Gastroesophageal sphincter (tissue), 4 donors: Measurements from ENCODE around the gene TTL. TPM values are rescaled to one million over a fixed set of nuclear protein-coding genes. Genes with fewer than 3 reads are reported as not detected.

Experiments used
- ATAC-seq: fragments of 150-250 bp; one replicate; pipeline ENCODE4 v1.9.1; 2016; ENCODE audit warnings: mild to moderate bottlenecking, moderate library complexity
- H3K27ac ChIP-seq, 4 donors: fragments of 200-600 bp; sonication (generic) in 3 of 4; 1 replicate in 3 of 4; 2 replicates in 1 of 4; pipeline ENCODE4 v1.5.1; 2016 to 2019
- H3K27me3 ChIP-seq: fragments of 200-600 bp; sonication (generic); one replicate; pipeline ENCODE4 v1.5.1; 2019
- H3K36me3 ChIP-seq, 2 donors: fragments of 200-600 bp; sonication (generic); one replicate each; pipeline ENCODE4 v1.5.1; 2019; ENCODE audit warnings: control low read depth in 1 of 2
- H3K4me1 ChIP-seq, 3 donors: fragments of 200-600 bp; sonication (generic); 1 replicate in 2 of 3; 2 replicates in 1 of 3; pipeline ENCODE4 v1.5.1; 2016 to 2019; ENCODE audit warnings: control low read depth in 2 of 3
- H3K4me3 ChIP-seq, 2 donors: fragments of 200-600 bp; sonication (generic); one replicate each; pipeline ENCODE4 v1.5.1; 2019; ENCODE audit warnings: mild to moderate bottlenecking in 1 of 2, moderate library complexity in 1 of 2
- H3K9me3 ChIP-seq, 3 donors: fragments of 200-600 bp; sonication (generic); one replicate each; pipeline ENCODE4 v1.5.1; 2017 to 2019; ENCODE audit warnings: control low read depth in 2 of 3
- EP300 ChIP-seq: sonication (generic); formaldehyde crosslinking; IDR thresholded peaks from one replicate; pipeline ENCODE4 v1.6.1; 2017; ENCODE audit warnings: antibody characterized with exemption, mild to moderate bottlenecking
- POLR2A ChIP-seq, 2 donors: fragments of 450-650 bp; IDR thresholded peaks; one replicate each; pipeline ENCODE4 v1.6.1; 2017; ENCODE audit warnings: antibody characterized with exemption in 2 of 2, mild to moderate bottlenecking in 2 of 2, moderate library complexity in 1 of 2
- POLR2AphosphoS5 ChIP-seq: sonication (generic); formaldehyde crosslinking; IDR thresholded peaks from one replicate; pipeline ENCODE4 v1.6.1; 2017; ENCODE audit warnings: antibody characterized with exemption
- WGBS, 2 donors: methylation state at CpG; one replicate each; pipeline ENCODE4 v1.1.5; 2018; ENCODE audit warnings: low coverage in 1 of 2; 5-methylcytosine and 5-hydroxymethylcytosine counted together
- total RNA-seq, 4 donors: library from RNA; depleted of rRNA; stranded (reverse); fragments of >200 nt; gene quantifications; one replicate each; pipeline ENCODE4 v1.1.0, GENCODE V29; 2016
- TF ChIP-seq, protein P1 (sequence below), 4 experiments: fragments of 200-600 bp in 2 of 4; fragments of 450-650 bp in 2 of 4; sonication (generic) in 1 of 4; IDR thresholded peaks; one replicate each; pipeline ENCODE4 v1.5.1; 2017 to 2019; ENCODE audit warnings: antibody characterized with exemption in 4 of 4, mild to moderate bottlenecking in 2 of 4, moderate library complexity in 2 of 4

The TTL gene
- total RNA-seq, 4 donors from 2014 or later = 19.3 to 33.8 (median 24.9) TPM

DNA sequence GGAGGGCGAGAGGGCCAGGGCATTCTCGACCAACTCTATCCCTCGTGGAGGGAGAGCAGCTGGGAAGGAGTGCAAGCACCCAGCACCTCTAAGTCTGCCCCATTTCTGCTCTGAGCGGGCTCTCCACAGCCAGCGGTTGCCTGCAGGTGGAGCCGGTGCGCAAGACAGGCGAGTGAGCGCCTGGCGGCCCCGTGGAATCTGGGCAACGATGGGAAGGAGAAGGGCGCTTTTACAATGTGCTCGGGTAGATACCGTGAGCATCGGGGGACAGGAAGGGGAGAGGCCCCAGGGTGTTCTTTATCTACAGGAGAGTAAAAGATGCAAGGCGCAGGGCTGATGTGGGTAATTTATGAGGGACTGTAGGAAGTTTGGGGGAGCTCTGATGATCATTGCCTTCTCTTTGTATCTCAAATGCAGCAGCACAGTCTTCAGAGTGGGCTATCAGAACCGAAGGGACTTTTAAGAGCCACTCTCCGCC, 867 bp upstream of the TTL start:
- H3K9me3 ChIP-seq = no peaks in the 10 kb centered on the region
- peak overlapping the region; percentile 44 to 68 for H3K4me3 ChIP-seq
- peaks cover 0 to 33% (median 18%) of the 10 kb centered on the region in 3 donors for H3K4me1 ChIP-seq
- H3K27ac ChIP-seq = peak overlapping the region; percentile 3 to 95 (median 87)
- WGBS, 2 donors = 0% methylated on average over 2 to 5 of the region's 19 CpGs
- no peaks in the 10 kb centered on the region for H3K27me3 ChIP-seq
- peak; percentile 82 for ATAC-seq
- TF ChIP-seq, protein P1, sequence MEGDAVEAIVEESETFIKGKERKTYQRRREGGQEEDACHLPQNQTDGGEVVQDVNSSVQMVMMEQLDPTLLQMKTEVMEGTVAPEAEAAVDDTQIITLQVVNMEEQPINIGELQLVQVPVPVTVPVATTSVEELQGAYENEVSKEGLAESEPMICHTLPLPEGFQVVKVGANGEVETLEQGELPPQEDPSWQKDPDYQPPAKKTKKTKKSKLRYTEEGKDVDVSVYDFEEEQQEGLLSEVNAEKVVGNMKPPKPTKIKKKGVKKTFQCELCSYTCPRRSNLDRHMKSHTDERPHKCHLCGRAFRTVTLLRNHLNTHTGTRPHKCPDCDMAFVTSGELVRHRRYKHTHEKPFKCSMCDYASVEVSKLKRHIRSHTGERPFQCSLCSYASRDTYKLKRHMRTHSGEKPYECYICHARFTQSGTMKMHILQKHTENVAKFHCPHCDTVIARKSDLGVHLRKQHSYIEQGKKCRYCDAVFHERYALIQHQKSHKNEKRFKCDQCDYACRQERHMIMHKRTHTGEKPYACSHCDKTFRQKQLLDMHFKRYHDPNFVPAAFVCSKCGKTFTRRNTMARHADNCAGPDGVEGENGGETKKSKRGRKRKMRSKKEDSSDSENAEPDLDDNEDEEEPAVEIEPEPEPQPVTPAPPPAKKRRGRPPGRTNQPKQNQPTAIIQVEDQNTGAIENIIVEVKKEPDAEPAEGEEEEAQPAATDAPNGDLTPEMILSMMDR (IDR thresholded peaks at IDR 0.05) = peak; percentile 68 to 90 (median 74)
- TF ChIP-seq POLR2AphosphoS5 (no peak), EP300 (no peak)
- H3K36me3 ChIP-seq = peaks cover 0 to 2% of the 10 kb centered on the region in 2 donors

DNA sequence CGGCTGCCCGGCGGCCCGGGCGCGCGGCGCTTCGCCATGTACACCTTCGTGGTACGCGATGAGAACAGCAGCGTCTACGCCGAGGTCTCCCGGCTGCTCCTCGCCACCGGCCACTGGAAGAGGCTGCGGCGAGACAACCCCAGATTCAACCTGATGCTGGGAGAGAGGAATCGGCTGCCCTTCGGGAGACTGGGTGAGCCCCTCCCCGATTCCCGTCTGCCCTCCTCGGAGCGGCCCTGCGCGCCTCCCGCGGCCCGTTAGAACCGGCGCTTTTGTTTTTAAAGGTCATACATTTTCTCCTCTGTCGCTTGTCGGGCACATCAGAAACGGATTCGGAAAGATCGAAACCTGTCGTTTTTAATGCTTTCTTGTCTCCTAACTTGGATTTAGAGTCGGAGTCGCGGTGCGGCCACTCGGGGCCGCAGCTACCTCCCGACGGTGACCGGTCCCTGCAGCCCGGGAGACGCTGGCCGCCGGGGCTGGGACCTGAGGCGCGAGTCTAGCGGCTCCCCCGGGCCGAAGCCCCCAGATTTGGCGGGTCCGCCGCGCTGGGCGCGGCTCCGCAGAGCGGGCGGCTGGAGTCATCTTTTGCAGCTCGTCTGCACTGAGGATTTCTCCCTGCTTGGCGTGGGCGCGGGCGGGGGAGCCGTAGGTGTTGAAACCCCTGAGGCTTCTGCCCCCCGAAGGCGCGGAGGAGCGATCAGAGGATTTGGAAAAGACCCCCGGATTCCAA, 519 bp downstream of the TTL start:
- H3K9me3 ChIP-seq = no peaks in the 10 kb centered on the region
- ATAC-seq = peak; percentile 51
- H3K27ac ChIP-seq = peak overlapping the region; percentile 48 to 95 (median 88)
- H3K36me3 ChIP-seq = peaks cover 0 to 11% of the 10 kb centered on the region in 2 donors
- no peaks in the 10 kb centered on the region for H3K27me3 ChIP-seq
- peaks cover 0 to 39% (median 18%) of the 10 kb centered on the region in 3 donors for H3K4me1 ChIP-seq
- H3K4me3 ChIP-seq = peak overlapping the region; percentile 68 to 75
- 0% methylated on average over 4 of the region's 77 CpGs; no CpG with 5 or more reads in 1 of the 2 donors for WGBS, 2 donors
- no peak for TF ChIP-seq POLR2AphosphoS5
- TF ChIP-seq, protein P1 (IDR thresholded peaks at IDR 0.05) = peak in 1 of 4 experiments; percentile 12
- no peak for TF ChIP-seq POLR2A (IDR thresholded peaks at IDR 0.05)

DNA sequence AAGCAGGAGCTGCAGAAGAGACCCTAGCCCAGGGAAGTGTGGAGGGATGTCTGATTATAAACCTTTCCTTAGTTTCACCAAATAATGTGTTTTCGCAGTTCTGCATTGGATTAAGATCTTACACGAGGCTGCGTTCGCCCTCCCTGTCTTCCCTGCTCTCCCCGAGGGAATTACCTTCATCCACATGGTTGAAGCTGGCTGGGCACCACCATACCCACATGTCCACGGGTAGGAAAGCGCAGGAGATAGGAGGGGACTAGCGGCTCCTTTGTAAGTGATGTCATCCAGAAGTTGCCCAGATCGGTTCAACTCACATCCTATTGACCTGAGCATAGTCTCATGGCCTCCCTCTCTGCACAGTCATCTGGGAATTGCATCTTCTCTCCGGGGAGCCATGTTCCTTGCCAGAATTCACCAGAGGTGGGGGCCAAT, 1.1 kb downstream of the TTL start:
- H3K4me1 ChIP-seq = peaks cover 0 to 45% (median 18%) of the 10 kb centered on the region in 3 donors
- 2% methylated on average over 10 of the region's 10 CpGs; no CpG with 5 or more reads in 1 of the 2 donors for WGBS, 2 donors
- ATAC-seq = no peak

DNA sequence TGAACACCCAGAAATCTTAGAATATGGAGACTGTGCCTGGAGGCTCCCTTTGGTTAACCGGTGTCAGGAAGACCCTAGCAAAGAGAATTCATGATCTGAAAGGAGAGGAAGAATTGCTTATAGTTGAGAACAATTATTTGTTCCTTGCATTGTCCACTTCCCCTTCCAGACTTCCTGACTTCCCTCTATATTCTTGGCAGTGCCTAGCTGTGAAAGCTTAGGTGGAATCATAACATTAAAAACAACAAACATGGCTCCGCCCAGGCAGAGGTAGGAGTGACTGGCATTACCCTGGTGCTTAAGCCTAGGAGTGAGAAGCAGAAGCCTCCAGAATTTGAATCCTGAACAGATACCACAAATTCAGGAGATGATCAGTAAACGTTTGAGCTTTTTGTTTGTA, 1.9 kb downstream of the TTL start:
- 63 to 91% methylated on average over 2 to 3 of the region's 3 CpGs for WGBS, 2 donors
- H3K27ac ChIP-seq = peak overlapping the region in 1 of 4 donors; percentile 83

More for the DNA sequence above, 1.1 kb downstream of the TTL start:
- Histone ChIP-seq H3K4me3 (peak overlapping the region; percentile 68 to 75), H3K27me3 (no peaks in the 10 kb centered on the region), H3K27ac (peak overlapping the region; percentile 48 to 95 (median 88)), H3K36me3 (peaks cover 0 to 13% of the 10 kb centered on the region in 2 donors), H3K9me3 (no peaks in the 10 kb centered on the region)
- TF ChIP-seq POLR2AphosphoS5 = no peak
- TF ChIP-seq EP300 = no peak
- TF ChIP-seq, protein P1 (IDR thresholded peaks at IDR 0.05) = no peak
- TF ChIP-seq POLR2A (IDR thresholded peaks at IDR 0.05) = no peak

More for the DNA sequence above, 1.9 kb downstream of the TTL start:
- H3K9me3 ChIP-seq = no peaks in the 10 kb centered on the region
- no peaks in the 10 kb centered on the region for H3K27me3 ChIP-seq
- peaks cover 0 to 17% of the 10 kb centered on the region in 2 donors for H3K36me3 ChIP-seq
- H3K4me3 ChIP-seq = no peak overlapping the region
- H3K4me1 ChIP-seq = peaks cover 0 to 47% (median 18%) of the 10 kb centered on the region in 3 donors
- no peak for TF ChIP-seq POLR2AphosphoS5
- no peak for TF ChIP-seq POLR2A (IDR thresholded peaks at IDR 0.05)
- TF ChIP-seq EP300 = no peak
- TF ChIP-seq, protein P1 (IDR thresholded peaks at IDR 0.05) = no peak
- no peak for ATAC-seq
